GM18873 (cell line): ENCODE data around the gene ENTPD8.
"Not testable (repeated sequence)": the region's sequence is repeated elsewhere in the genome, so short reads cannot be mapped to it uniquely, and the experiment has no call there.

ENCODE experiments used
- ATAC-seq: cut with Tn5 transposase; IDR thresholded peaks from one replicate; pipeline ENCODE4 v1.9.1; 2021; ENCODE audit warnings: mild to moderate bottlenecking, moderate library complexity, moderate number of reproducible peaks; ENCODE audit not compliant: unreplicated experiment, low FRiP score

Gene ENTPD8

DNA sequence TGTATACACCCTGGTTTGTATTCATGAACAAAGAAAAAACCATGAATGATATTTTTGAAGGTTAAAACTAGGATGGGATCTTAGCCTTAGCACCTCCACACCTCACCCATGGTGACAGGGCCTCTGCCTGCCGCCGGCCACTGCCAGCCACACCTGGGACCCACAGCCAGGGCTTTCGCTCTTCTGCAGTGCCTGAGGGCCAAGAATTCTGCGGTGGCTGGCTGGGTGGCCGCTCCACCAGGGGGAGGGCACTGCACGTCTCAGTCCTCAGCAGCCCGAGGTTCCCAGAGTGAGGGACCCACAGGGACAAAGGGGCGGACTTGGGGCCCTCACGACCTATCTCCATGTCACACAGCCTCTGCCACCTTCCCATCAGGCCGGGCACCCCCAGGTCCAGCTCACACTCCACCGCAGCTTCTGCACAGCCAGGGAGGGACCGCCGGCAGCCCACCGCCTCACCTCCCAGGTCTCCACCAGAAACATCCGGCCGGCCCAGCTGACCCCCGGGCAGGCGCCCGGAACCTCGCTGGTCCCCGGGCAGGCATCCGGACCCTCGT lies 25.1 kb downstream of the ENTPD8 start:
- no peak for ATAC-seq

DNA sequence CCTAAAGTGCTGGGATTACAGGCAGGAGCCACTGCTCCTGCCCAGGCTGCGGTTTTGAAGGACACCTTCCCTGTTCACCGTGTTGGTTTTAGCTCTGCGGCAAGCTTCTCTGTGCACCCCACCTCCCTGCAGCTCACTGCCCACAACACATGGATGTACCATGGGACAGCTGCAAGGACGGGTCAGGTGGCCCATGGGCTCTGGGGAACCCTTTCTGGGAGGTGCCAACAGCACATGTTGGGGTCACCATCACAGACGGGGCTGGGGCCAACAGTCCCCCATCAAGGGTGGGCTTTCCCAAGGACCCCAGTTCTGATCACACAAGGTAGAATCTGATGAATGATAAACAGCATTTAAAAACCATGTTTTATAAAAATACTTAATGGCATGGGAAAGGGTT lies 25.7 kb downstream of the ENTPD8 start:
- no peak for ATAC-seq

DNA sequence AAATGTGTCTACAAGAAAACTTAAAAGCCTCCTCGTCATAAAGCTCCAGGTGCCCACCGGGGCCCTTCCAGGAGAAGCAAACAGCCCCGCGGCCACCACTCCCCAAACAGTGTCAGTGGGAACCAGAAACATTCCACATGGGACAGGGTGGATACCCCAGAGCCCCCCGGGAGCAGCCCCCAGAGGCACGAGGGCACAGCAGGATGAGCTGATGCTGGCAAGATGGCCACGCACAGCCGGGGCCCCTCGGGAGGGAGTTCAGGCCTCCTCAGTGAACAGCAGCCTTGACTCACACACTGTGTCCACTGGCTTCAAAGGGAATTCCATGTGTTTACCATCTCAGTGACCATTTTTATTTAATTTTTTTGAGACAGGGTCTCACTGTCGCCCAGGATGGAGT lies 28.7 kb downstream of the ENTPD8 start:
- no peak for ATAC-seq

DNA sequence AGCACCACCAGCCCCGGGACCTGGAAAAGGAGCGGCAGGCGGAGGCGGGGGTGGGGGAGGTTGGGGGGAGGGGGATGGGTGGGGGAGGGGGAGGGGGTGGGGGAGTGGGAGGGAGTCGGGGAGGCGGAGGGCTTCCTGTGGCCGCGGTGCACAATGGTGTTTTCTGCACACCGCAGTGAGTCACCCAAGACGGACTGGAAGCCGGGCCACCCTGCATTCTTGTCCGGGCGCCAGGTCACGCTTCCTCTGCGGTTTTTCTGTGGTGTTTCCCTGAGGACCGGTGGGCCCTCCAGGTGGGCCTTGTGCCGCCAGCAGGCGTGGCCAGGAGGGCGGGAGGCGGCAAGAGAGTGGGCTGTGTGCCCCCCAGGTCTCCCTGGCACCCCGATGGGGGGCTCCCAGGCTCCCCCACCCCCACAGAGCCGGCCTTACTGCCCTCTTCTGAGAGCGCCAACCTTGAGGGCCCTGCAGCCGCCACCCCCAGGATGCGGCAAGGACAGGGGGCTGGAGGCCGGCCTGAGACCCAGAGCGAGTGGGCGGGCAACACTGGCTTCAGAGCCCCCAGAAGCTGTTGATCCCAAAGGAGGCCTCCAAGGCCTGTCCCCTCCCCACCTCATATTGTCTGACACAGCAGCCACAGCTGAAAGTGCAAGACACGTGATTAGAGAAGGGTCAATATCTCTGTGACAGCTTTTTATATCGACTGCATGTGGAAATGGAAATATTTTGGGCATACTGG lies 29.3 kb downstream of the ENTPD8 start:
- no peak for ATAC-seq

DNA sequence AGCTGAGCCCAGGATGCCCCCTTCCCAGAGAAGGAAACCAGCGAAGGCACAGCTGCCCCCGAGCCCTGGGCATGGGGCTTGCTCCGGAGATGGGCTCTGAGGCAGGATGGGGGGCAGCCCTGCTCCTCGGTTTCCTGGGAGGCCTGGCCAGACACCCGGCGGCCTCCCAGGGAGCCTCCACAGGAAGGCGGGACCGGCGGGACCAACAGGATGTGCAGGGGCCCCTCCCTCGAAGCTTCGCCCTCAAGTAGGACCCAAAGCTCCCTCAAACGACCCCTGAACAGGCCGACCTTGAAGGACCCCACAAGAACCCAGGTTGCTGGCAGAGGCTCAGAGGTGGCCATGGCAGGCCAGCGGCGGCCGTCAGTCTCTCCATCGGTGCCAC lies 29.9 kb downstream of the ENTPD8 start:
- no peak for ATAC-seq

DNA sequence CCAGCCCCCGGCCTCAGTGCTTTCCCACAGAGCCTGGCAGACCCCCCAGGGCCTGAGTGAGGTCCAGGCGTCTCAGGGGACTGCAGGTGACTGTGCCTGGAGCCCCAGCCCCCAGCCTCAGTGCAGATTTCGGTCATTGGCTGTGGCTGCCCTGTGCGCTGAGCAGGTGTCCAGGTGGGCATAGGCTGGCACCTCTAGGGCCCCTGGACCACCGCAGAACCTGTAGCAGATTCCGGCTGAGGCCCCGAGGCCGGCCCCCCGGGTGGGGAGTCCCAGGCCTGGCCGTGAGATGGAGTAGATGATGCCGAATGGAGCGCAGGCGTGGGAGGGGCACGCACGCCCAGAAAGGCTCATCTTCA lies 30.3 kb downstream of the ENTPD8 start:
- no peak for ATAC-seq

DNA sequence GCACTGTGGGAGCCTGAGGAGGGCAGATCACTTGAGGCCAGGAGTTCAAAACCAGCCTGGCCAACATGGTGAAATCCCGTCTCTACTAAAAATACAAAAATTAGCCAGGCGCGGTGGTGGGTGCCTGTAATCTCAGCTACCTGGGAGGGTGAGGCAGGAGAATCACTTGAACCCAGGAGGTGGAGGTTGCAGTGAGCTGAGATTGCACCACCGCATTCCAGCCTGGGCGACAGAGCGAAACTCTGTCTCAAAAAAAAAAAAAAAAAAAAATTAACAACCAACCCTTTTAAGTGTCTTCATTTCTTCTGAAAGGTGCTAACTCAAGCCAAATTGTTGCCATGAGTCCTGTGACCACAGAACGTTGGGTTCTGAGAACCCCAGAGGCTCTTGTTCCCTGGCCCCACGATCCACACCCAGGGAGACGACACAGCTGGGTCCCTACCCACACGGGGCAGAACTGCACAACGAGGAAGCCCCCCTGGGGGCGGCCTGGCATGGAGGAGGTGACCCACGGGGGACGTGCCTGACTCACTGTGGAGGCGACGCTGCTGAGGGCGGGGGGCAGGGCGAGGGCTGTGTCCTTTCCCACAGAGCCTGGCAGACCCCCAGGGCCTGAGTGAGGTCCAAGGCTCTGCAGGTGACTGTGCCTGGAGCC lies 30.8 kb downstream of the ENTPD8 start:
- ATAC-seq, result not testable (repeated sequence)

DNA sequence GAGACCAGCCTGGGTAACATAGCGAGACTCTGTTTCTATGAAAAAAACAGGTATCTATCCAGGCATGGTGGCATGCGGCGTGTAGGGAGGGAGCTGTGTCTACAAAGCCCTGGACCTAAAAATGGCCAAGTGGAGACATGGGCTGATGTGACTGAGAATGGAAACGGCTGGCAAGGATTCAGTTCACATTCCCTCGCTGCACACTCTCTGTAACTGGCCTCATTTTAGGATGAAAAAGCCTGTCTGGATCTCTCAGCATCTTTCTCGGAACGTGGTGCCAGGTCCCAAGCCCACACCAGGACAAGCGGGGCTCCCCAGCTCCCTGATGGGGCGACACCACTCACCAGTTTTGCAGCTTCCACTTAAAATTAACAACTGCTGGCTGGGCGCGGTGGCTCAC lies 31.6 kb downstream of the ENTPD8 start:
- no peak for ATAC-seq

DNA sequence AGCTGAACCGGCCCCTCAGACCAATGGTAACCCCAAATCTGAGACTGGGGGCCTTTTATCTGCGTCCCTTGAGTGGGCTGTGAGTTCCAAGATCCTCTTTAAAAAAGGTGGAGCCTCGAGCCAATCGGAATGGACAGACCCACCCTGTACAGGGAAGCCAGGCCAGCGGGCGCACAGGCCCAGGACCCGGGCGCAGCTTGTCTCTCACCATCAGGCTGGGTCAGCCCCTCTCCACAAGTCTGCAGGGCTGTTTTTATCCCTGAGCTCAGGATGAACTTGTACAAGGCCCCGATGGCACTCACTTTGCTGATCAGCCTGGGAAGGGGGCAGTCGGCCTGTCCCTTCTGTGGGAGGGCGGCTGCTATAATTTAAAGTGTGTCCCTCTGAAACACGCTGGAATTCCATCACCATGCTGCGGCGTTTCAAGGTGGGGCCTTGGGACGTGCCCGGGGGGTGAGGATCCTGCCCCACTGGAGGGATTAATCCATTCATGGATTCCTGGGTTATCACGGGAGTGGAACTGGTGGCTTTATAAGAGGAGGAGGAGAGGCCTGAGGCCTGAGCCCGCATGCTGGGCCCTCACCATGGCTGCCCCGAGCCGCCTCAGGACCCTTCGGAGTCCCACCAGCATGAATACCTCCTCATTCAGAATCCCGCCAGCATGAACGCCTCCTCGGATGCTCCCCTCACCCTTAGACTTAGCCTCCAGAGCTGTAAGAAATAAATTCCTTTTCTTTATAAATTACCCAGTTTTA lies 32.3 kb downstream of the ENTPD8 start:
- ATAC-seq, result no peak

DNA sequence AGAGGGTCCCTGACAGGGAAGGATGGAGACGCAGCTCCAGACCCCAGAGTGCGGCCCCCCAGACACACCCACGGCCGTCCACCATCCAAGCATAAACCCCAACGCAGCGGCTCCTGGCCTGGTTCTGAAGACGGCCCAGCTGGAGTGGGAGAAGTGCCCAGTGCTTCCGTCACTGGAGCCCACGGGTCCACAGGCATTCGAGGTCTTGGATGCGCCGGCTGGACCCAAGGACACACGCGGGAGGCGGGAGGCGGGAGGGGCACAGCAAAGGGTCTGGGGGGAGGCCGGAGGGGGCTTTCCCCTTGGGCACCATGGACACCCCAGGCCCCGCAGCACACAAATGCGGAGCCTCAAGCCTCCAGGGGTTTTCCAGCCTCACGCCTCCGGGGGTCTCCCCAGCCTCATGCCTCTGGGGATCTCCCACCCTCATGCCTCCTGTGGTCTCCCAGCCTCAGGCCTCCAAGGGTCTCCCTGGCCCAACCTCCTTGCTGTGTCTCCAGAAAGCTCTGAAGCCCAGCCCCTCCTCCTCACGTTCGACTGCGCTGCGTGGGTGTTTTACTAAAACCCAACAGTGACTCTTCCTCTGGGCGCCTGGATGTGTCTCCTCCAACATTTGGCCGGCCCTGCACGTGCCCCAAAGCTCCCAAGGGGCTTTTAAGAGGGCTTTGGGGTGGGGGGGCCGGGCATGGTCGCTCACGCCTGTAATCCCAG lies 33.4 kb downstream of the ENTPD8 start:
- no peak for ATAC-seq

DNA sequence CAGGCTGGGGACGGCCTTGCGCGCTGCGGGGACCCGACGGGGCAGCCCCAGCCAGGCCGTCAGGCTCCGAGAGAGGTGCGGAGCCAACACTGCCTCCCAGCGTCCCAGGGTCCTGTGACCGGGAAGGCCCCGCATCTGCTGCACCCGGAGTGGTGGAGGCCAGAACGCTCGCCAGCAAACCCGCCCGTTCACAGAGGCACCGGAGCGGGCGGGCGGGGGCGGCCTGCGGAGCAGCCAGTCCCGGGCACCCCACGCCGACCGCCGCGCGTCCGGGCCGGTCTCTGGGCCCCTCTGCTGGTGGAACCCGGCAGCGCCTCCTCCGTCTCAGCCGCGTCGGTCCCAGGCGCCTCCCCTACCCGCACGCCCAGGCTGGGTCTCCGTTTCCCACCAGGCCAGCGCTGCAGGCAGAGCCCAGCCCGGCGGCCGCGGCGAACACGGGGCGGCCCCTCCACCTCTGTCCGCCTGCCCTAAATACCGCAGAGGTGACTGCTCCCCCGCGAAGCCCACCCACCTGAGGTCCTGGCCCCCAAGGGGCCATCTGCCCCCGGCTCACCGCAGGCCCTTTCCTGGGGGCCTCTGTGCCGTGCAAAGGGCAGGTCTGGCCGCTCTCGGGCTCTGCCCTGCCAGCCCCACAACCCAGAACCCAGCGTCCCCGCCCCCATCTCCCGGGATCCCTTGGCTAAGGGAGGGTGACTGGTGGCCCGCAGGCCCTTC lies 34.1 kb downstream of the ENTPD8 start:
- ATAC-seq, result no peak

DNA sequence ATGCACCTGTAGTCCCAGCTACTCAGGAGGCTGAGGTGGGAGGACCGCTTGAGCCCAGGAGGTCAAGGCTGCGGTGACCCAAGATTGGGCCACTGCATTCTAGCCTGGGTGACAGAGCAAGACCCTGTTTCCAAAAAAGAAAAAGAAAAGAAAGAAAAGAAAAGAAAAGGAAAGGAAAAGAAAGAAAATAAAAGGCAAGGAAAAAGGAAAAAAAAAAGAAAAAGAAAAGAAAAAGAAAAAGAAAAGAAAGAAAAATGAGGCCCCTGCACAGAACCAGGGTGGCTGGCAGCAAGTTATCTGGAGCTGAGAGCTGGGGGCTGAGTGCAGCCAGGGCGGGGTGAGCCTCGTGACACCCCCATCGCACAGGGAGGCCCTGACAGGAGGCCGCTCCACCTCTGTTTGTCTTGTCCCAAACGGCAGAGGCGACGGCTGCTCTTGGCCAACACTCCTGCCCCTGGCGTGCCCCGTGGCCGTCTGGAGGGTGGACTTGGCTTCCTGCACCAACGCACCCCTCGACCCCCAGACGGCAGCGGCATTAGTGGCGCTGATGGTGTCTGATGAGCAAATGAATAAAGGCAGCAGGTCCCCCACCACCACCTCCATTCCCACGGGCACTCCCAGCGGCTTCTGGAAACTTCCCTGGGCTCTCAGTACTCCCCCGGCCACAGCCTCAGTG lies 34.9 kb downstream of the ENTPD8 start:
- no peak for ATAC-seq

DNA sequence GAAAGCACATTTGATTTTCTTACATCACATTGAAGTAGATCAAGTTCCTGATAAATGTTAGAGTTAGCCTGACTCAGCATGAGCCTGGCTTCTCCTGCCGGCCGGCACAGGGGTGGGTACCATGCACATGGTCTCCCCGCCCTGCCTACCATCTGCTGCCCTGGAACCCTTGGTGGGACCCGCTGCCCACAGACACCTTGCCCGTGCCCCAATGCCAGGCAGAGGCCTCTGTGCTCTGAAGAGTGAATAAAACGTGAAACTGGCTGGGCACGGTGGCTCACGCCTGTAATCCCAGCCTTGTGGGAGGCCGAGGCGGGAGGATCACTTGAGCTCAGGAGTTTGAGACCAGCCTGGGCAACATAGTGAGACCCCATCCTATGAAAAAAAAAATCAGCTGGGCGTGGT lies 35.5 kb downstream of the ENTPD8 start:
- ATAC-seq, result no peak

DNA sequence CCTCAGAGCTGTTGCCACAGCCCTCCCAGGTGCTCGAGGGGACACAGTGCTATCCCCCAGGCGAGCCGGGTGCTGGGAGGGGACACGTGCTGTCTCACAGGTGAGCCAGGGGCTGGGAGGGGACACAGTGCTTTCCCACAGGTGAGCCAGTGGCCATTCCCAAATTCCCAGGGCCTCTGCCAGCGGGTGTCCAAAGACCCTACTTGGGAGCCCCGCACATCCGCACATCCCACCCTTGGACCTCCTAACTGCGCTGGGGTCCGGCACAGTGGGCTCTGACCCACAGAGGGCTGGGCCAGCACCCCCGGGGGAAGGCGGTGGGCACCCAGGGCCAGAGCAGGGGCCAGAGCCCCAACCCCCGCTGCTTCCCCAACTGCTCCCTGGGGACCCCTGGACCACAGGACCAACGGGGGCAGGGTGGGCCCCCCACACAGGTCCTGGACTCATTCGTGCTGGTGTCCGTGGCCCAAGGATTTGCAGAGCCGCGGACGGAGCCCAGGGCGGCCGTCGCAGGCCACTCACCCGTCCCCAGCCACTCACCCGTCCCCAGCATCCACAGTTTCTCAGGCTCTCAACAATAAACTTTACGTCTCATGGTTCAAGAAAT lies 36.1 kb downstream of the ENTPD8 start:
- ATAC-seq, result no peak

DNA sequence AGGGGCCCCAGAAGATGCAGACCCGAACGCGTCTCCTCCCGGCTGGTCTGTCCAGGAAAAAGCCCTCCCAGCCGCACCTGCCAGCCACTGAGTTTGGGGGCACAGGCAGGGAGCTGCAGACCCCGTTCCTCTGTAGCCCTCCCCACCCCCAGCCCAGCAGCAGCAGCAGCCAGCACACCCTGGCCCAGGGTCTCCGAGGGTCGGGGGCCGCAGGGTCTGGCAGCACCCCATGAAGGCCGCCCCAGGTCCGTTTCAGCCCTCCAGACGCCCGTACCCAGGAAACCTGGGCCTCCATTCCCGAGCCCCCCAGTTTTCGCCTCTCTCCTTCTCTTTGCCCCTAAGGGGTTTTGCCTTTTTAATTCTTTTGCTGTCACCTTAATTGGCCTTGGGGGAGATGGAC lies 37.9 kb downstream of the ENTPD8 start:
- ATAC-seq, result no peak

DNA sequence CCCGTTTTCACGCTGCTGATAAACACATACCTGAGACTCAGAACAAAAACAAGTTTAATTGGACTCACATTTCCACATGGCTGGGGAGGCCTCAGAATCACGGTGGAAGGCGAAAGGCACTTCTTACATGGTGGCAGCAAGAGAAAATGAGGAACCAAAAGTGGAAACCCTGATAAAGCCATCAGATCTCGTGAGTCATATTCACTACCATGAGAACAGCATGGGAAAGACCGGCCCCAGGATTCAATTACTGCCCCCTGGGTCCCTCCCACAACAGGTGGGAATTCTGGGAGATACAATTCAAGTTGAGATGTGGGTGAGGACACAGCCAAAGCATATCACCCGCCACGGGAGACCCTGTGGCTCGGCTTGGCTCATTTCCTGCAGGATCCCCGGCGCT lies 38.4 kb downstream of the ENTPD8 start:
- ATAC-seq, result no peak

DNA sequence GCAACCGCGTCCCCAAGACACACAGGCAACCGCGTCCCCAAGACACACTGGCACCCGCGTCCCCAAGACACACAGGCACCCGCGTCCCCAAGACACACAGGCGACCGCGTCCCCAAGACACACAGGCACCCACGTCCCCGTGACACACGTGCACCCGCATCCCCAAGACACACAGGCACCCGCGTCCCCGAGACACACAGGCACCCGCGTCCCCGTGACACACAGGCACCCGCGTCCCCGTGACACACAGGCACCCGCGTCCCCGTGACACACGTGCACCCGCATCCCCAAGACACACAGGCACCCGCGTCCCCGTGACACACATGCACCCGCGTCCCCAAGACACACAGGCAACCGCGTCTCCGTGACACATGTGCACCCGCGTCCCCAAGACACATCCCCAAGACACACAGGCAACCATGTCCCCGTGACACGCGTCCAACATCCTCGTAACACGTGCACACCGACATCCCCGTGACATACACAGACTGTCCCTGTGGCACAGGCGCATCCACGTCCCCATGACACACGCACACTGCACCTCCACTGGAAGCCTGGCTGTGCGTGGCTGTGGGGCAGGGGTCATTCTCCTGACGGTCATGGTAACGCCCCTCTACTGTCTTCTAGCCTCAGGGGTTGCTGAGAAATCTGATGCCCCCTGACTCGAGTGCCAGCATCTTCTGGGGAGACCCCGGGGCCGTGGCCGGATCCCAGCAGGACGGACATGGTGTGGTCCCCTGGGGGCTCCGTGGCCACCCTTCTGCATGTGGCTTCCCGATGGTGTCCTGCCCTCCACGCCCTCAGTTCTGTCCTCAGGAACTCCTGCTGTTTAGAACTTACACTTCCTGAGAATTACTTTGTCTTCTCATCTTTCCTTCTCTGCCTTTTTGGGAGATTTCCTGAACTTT lies 42.3 kb downstream of the ENTPD8 start:
- no peak for ATAC-seq
